CD1c-positive myeloid dendritic cell (primary cell): ENCODE data around the gene AGBL4.
"Not testable (repeated sequence)": the region's sequence is repeated elsewhere in the genome, so short reads cannot be mapped to it uniquely, and the experiment has no call there.

Source experiments
- DNase-seq: peaks from one replicate; pipeline ENCODE4 v3.0.0-alpha.2; 2016; ENCODE audit errors: extremely low spot score

The AGBL4 gene

GRCh38 chr1:49028396-49028795 is 995.4 kb downstream of the AGBL4 start:
- no peak for DNase-seq

- no peak for DNase-seq
These were observed 997.4 kb downstream of the AGBL4 start for GRCh38 chr1:49026230-49026811.

- DNase-seq = no peak
These were observed 1007.5 kb downstream of the AGBL4 start for GRCh38 chr1:49016030-49016977.

GRCh38 chr1:49013079-49013478 is 1010.7 kb downstream of the AGBL4 start:
- DNase-seq = no peak

GRCh38 chr1:49002981-49003380 is 1020.8 kb downstream of the AGBL4 start:
- not testable (repeated sequence) for DNase-seq

GRCh38 chr1:48999321-48999720 is 1024.4 kb downstream of the AGBL4 start:
- DNase-seq = no peak

- no peak for DNase-seq
These were observed 1027.4 kb downstream of the AGBL4 start for GRCh38 chr1:48996311-48996710.

- DNase-seq = no peak
These were observed 1035.0 kb downstream of the AGBL4 start for GRCh38 chr1:48988633-48989197.

- DNase-seq = no peak
These were observed 1043.8 kb downstream of the AGBL4 start for GRCh38 chr1:48979940-48980339.

GRCh38 chr1:48978413-48978812 is 1045.3 kb downstream of the AGBL4 start:
- DNase-seq = no peak

- DNase-seq = no peak
These were observed 1046.5 kb downstream of the AGBL4 start for GRCh38 chr1:48977273-48977672.

- no peak for DNase-seq
These were observed 1053.8 kb downstream of the AGBL4 start for GRCh38 chr1:48969971-48970370.

- DNase-seq = no peak
These were observed 1056.4 kb downstream of the AGBL4 start for GRCh38 chr1:48967318-48967717.

GRCh38 chr1:48966583-48966982 is 1057.2 kb downstream of the AGBL4 start:
- DNase-seq = no peak

GRCh38 chr1:48960320-48960719 is 1063.4 kb downstream of the AGBL4 start:
- DNase-seq = no peak

- no peak for DNase-seq
These were observed 1068.0 kb downstream of the AGBL4 start for GRCh38 chr1:48955774-48956173.

GRCh38 chr1:48953617-48954016 is 1070.1 kb downstream of the AGBL4 start:
- DNase-seq = no peak

- DNase-seq = no peak
These were observed 1075.2 kb downstream of the AGBL4 start for GRCh38 chr1:48948562-48948961.

GRCh38 chr1:48947761-48948537 is 1075.8 kb downstream of the AGBL4 start:
- no peak for DNase-seq

- no peak for DNase-seq
These were observed 1077.7 kb downstream of the AGBL4 start for GRCh38 chr1:48946070-48946469.

- DNase-seq = no peak
These were observed 1078.9 kb downstream of the AGBL4 start for GRCh38 chr1:48944811-48945210.

- DNase-seq = no peak
These were observed 1079.9 kb downstream of the AGBL4 start for GRCh38 chr1:48943826-48944225.
